A549 (cell line): ENCODE results near the gene FTH1. TPM values are rescaled to one million over a fixed set of nuclear protein-coding genes. Genes with fewer than 3 reads are reported as not detected.

Experiments
- ATAC-seq, 2 experiments: fragments of 200-7000 bp in 1 of 2; fragments of >200 bp in 1 of 2; cut with Nextera tagmentation in 1 of 2; cut with Tn5 transposase in 1 of 2; 3 replicates each; pipeline versions ENCODE4 v1.8.0 to v1.9.1; 2018 to 2020; ENCODE audit warnings: mild to moderate bottlenecking in 1 of 2, moderate library complexity in 1 of 2
- CTCF ChIA-PET: fragments of 300-600 bp; sonication (Branson Sonifier 250); formaldehyde crosslinking; extraction: SDS; loops from one replicate; lab custom pipeline; 2021; ENCODE audit warnings: antibody characterized with exemption, inconsistent platforms; lab: Yijun Ruan, JAX
- POLR2A ChIA-PET: fragments of 350-600 bp; formaldehyde crosslinking; extraction: SDS; loops from one replicate; lab custom pipeline; 2021; ENCODE audit warnings: antibody characterized with exemption, inconsistent platforms; lab: Yijun Ruan, JAX
- DNase-seq, 2 experiments: peaks; one replicate each; pipeline versions ENCODE4 v3.0.0 to v3.0.0-alpha.2; 2011 to 2016; ENCODE audit warnings: low read depth in 1 of 2, low spot score in 1 of 2
- FAIRE-seq: peaks from 2 replicates; lab custom pipeline; 2011; peaks lifted over from hg19 to GRCh38; lab: Jason Lieb, UNC
- H3K27ac ChIP-seq, 2 experiments: fragments of >200 bp; sonication (Bioruptor Twin); formaldehyde crosslinking; 3 replicates each; pipeline ENCODE4 v1.5.1; 2016 to 2017
- H3K4me1 ChIP-seq: fragments of >200 bp; sonication (Bioruptor Twin); formaldehyde crosslinking; 3 replicates; pipeline ENCODE4 v1.6.1; 2016
- H3K4me2 ChIP-seq: fragments of >200 bp; sonication (Bioruptor Twin); formaldehyde crosslinking; 3 replicates; pipeline ENCODE4 v1.6.1; 2016
- H3K4me3 ChIP-seq: fragments of >200 bp; sonication (Bioruptor Twin); formaldehyde crosslinking; 3 replicates; pipeline ENCODE4 v1.5.1; 2016
- H3K9me3 ChIP-seq: fragments of >200 bp; sonication (Bioruptor Twin); formaldehyde crosslinking; 3 replicates; pipeline ENCODE4 v1.6.1; 2016
- BHLHE40 ChIP-seq: IDR thresholded peaks from 2 replicates; pipeline ENCODE4 v1.6.1; 2012; ENCODE audit warnings: low read depth, low read length, inconsistent platforms
- CBX2 ChIP-seq: fragments of 200-600 bp; sonication (generic); IDR thresholded peaks from 2 replicates; pipeline ENCODE4 v1.6.1; 2016; ENCODE audit warnings: low read depth, mild to moderate bottlenecking, borderline replicate concordance
- CEBPB ChIP-seq, 2 experiments: fragments of >200 bp in 1 of 2; sonication (Bioruptor Twin) in 1 of 2; formaldehyde crosslinking in 1 of 2; IDR thresholded peaks; 2 replicates each; pipeline ENCODE4 v1.6.1; 2012 to 2016
- FOXS1 ChIP-seq: fragments of 250-450 bp; sonication (Bioruptor Pico); IDR thresholded peaks from 2 replicates; pipeline ENCODE4 v1.5.0; 2020; ENCODE audit warnings: mild to moderate bottlenecking, moderate library complexity
- JUNB ChIP-seq: fragments of >200 bp; sonication (Bioruptor Twin); formaldehyde crosslinking; IDR thresholded peaks from 2 replicates; pipeline ENCODE4 v1.6.1; 2016
- RARB ChIP-seq: fragments of 250-450 bp; sonication (Bioruptor Pico); IDR thresholded peaks from 2 replicates; pipeline ENCODE4 v1.8.0; 2021; ENCODE audit warnings: mild to moderate bottlenecking, moderate library complexity
- RNF2 ChIP-seq: fragments of 200-600 bp; sonication (generic); IDR thresholded peaks from 2 replicates; pipeline ENCODE4 v1.6.1; 2016; ENCODE audit warnings: low read depth, mild to moderate bottlenecking, antibody characterized with exemption, moderate library complexity, borderline replicate concordance
- SMC3 ChIP-seq: fragments of >200 bp; sonication (Bioruptor Twin); formaldehyde crosslinking; IDR thresholded peaks from 3 replicates; pipeline ENCODE4 v1.6.1; 2018; ENCODE audit warnings: inconsistent platforms
- TFCP2L1 ChIP-seq: fragments of 250-450 bp; sonication (Bioruptor Pico); IDR thresholded peaks from 2 replicates; pipeline ENCODE4 v1.5.0; 2021; ENCODE audit warnings: mild to moderate bottlenecking
- WGBS: methylation state at CpG from one replicate; pipeline ENCODE4 v1.1.6; 2017; ENCODE audit errors: missing lambda C conversion rate; 5-methylcytosine and 5-hydroxymethylcytosine counted together
- polyA plus RNA-seq, 4 experiments: library from polyadenylated mRNA; depleted of rRNA in 3 of 4; stranded (reverse); fragments of >200 nt; fragmentation: RNase III in 1 of 4; extraction: RNeasy Plus Mini Kit Qiagen cat#74134 plus additional on column Dnase treatment in 1 of 4; gene quantifications; 2 replicates in 3 of 4; 3 replicates in 1 of 4; pipeline ENCODE4 v1.2.3, GENCODE V29; 2011 to 2017
- small RNA-seq, 6 experiments: library from RNA; depleted of rRNA; stranded (forward); fragments of <200 nt; gene quantifications; one replicate each; pipeline ENCODE3, GENCODE V24; 2012
- TF ChIP-seq, protein P1 (sequence below): fragments of 250-450 bp; sonication (Bioruptor Pico); IDR thresholded peaks from 2 replicates; pipeline ENCODE4 v1.5.0; 2020; ENCODE audit warnings: low read depth, mild to moderate bottlenecking, moderate library complexity
- TF ChIP-seq, protein P2 (sequence below): fragments of >200 bp; sonication (Bioruptor Twin); formaldehyde crosslinking; IDR thresholded peaks from 3 replicates; pipeline ENCODE4 v1.5.1; 2016
- TF ChIP-seq, protein P3 (sequence below): fragments of 250-450 bp; sonication (Bioruptor Pico); IDR thresholded peaks from 2 replicates; pipeline ENCODE4 v1.5.0; 2021; ENCODE audit warnings: mild to moderate bottlenecking, moderate library complexity, borderline replicate concordance

Gene FTH1
- polyA plus RNA-seq, 2 of the 4 experiments (the other 2 are of a cell fraction) = 2,791 to 13,747 TPM

DNA sequence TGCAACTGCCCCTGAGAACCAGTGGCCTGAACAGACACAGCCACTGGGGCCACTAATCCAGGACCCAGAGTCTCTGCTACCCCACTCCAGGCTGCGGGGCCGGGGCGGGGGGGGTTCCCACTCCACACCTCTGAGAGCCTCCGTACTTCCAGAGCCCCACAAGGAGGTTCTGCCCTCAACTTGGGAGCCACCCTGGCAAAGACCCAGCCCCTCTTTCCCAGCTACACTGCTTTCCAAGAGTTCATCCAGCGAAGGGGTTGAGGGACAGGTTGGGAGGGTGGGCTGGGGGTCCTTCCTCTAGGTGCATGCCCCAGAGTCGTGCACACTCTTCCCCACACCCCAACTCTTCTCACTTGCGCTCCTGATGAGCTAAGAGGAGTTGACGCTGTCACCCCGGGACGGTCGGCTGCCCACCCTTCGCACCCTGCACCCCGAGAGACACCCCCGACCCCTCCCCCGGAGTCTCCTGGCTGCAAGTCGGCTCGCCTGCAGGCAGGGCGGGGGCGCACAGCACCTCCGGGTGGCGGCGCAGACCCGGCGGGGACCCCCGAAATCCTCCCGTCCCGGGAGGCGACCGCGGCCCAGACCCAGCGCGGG is 50.6 kb downstream of the FTH1 start:
- peak overlapping the region; percentile 63 for H3K4me3 ChIP-seq
- peaks cover 23% of the 10 kb centered on the region for H3K4me1 ChIP-seq
- CTCF ChIA-PET = interaction anchor here (4.0 to 11.5 kb wide), 2 partner anchors 17 to 31 kb away, joined by 21 to 198 read pairs; no protein-coding TSS in a partner anchor
- ATAC-seq = peak; percentile 1 to 3; a peak in 2 of 6 replicates
- H3K9me3 ChIP-seq = no peaks in the 10 kb centered on the region
- DNase-seq = no peak
- TF ChIP-seq RNF2 = no peak
- no peak for TF ChIP-seq BHLHE40
- no peak for TF ChIP-seq CBX2
- TF ChIP-seq TFCP2L1 (CRISPR knock-in tag) = no peak
- TF ChIP-seq RARB = no peak
- peak overlapping the region; percentile 79 to 94 for H3K27ac ChIP-seq
- no peak for FAIRE-seq
- H3K4me2 ChIP-seq = peak overlapping the region; percentile 93
- POLR2A ChIA-PET = no interaction called here
- 35% methylated on average over 4 of the region's 32 CpGs for WGBS

DNA sequence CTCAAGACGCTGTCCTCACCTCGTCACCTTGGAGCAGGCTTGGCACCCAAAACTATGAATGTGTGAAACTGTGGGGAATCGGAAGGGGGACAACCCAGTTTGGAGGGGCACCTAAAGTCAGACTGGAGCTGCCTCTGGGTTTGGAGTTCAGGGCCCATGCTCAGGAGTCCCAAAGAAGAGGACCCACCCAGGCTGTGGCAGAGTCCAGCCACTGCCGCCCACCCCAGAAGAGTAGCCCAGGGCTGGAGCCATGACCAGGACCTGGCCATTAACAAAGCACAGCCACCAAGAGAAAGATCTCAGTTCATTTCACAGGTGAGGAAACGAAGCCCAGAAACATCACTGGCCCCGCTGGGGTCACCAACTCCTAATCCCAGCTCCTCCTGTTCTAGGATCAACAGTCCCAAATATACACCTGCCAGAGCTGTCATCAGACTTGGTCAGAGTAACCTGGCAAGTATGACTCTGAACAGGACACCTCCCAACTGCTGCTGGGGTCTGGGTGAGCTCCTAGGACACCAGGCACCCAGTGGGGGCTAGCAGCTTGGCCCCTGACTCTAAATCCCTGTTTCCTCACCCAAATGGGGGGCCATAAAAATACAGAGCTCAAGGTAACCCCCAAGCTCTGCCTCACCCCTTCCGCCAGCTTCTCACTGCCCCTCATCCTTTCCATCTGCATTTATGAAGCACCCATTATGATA is 52.8 kb downstream of the FTH1 start:
- no peak overlapping the region for H3K27ac ChIP-seq
- no peak overlapping the region for H3K4me3 ChIP-seq
- WGBS = 95% methylated on average over 7 of the region's 7 CpGs
- H3K4me2 ChIP-seq = no peak overlapping the region
- FAIRE-seq (no peak), ATAC-seq (no peak), DNase-seq (no peak)
- CTCF ChIA-PET = interaction anchor here (0.6 to 11.5 kb wide), 7 partner anchors 10 to 168 kb away, joined by 3 to 198 read pairs (median 4); no protein-coding TSS in a partner anchor
- POLR2A ChIA-PET = no interaction called here
- no peaks in the 10 kb centered on the region for H3K9me3 ChIP-seq
- peaks cover 13% of the 10 kb centered on the region for H3K4me1 ChIP-seq
- TF ChIP-seq CBX2 = no peak
- TF ChIP-seq JUNB = no peak
- no peak for TF ChIP-seq CEBPB (IDR thresholded peaks at IDR 0.05)
- no peak for TF ChIP-seq SMC3
- TF ChIP-seq, protein P1, sequence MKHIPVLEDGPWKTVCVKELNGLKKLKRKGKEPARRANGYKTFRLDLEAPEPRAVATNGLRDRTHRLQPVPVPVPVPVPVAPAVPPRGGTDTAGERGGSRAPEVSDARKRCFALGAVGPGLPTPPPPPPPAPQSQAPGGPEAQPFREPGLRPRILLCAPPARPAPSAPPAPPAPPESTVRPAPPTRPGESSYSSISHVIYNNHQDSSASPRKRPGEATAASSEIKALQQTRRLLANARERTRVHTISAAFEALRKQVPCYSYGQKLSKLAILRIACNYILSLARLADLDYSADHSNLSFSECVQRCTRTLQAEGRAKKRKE (CRISPR knock-in tag) = no peak
- TF ChIP-seq, protein P2, sequence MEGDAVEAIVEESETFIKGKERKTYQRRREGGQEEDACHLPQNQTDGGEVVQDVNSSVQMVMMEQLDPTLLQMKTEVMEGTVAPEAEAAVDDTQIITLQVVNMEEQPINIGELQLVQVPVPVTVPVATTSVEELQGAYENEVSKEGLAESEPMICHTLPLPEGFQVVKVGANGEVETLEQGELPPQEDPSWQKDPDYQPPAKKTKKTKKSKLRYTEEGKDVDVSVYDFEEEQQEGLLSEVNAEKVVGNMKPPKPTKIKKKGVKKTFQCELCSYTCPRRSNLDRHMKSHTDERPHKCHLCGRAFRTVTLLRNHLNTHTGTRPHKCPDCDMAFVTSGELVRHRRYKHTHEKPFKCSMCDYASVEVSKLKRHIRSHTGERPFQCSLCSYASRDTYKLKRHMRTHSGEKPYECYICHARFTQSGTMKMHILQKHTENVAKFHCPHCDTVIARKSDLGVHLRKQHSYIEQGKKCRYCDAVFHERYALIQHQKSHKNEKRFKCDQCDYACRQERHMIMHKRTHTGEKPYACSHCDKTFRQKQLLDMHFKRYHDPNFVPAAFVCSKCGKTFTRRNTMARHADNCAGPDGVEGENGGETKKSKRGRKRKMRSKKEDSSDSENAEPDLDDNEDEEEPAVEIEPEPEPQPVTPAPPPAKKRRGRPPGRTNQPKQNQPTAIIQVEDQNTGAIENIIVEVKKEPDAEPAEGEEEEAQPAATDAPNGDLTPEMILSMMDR = no peak
- no peak for TF ChIP-seq FOXS1 (CRISPR knock-in tag)
- TF ChIP-seq TFCP2L1 (CRISPR knock-in tag) = no peak
- TF ChIP-seq RNF2 = no peak
- TF ChIP-seq, protein P3, sequence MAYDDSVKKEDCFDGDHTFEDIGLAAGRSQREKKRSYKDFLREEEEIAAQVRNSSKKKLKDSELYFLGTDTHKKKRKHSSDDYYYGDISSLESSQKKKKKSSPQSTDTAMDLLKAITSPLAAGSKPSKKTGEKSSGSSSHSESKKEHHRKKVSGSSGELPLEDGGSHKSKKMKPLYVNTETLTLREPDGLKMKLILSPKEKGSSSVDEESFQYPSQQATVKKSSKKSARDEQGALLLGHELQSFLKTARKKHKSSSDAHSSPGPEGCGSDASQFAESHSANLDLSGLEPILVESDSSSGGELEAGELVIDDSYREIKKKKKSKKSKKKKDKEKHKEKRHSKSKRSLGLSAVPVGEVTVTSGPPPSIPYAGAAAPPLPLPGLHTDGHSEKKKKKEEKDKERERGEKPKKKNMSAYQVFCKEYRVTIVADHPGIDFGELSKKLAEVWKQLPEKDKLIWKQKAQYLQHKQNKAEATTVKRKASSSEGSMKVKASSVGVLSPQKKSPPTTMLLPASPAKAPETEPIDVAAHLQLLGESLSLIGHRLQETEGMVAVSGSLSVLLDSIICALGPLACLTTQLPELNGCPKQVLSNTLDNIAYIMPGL (CRISPR knock-in tag) = no peak

Small RNA genes lying within 50 kb of the gene (small RNA-seq; reads per million reads assigned to genes)
- gene RNU6-1243P = 0 reads per million in 6 experiments

Other genes with a start within 250 kb of the FTH1 start
- 14.7 and 28.4 TPM in 2 replicates for gene MYRF, start 215.0 kb downstream of the FTH1 start, polyA plus RNA-seq (2011; rRNA removed)
- gene MYRF, start 215.0 kb downstream of the FTH1 start, polyA plus RNA-seq (2017; fragmentation: RNase III; extraction: RNeasy Plus Mini Kit Qiagen cat#74134 plus additional on column Dnase treatment) = 19.2 to 22.3 TPM (median 21.2 TPM) in 3 replicates
- 280 and 375 TPM in 2 replicates for gene TMEM258, start 175.0 kb downstream of the FTH1 start, polyA plus RNA-seq (2011; rRNA removed)
- gene TMEM258, start 175.0 kb downstream of the FTH1 start, polyA plus RNA-seq (2017; fragmentation: RNase III; extraction: RNeasy Plus Mini Kit Qiagen cat#74134 plus additional on column Dnase treatment) = 232 to 262 TPM (median 257 TPM) in 3 replicates
- 36.3 and 38.4 TPM in 2 replicates for gene FEN1, start 174.7 kb downstream of the FTH1 start, polyA plus RNA-seq (2011; rRNA removed)
- 99.7 to 105 TPM (median 104 TPM) in 3 replicates for gene FEN1, start 174.7 kb downstream of the FTH1 start, polyA plus RNA-seq (2017; fragmentation: RNase III; extraction: RNeasy Plus Mini Kit Qiagen cat#74134 plus additional on column Dnase treatment)
- 163 and 175 TPM in 2 replicates for gene FADS1, start 150.6 kb downstream of the FTH1 start, polyA plus RNA-seq (2011; rRNA removed)
- 121 to 205 TPM (median 189 TPM) in 3 replicates for gene FADS1, start 150.6 kb downstream of the FTH1 start, polyA plus RNA-seq (2017; fragmentation: RNase III; extraction: RNeasy Plus Mini Kit Qiagen cat#74134 plus additional on column Dnase treatment)
- 215 and 278 TPM in 2 replicates for gene FADS2, start 139.3 kb downstream of the FTH1 start, polyA plus RNA-seq (2011; rRNA removed)
- gene FADS2, start 139.3 kb downstream of the FTH1 start, polyA plus RNA-seq (2017; fragmentation: RNase III; extraction: RNeasy Plus Mini Kit Qiagen cat#74134 plus additional on column Dnase treatment) = 184 to 391 TPM (median 352 TPM) in 3 replicates
- 17.5 and 22.3 TPM in 2 replicates for gene FADS3, start 76.1 kb downstream of the FTH1 start, polyA plus RNA-seq (2011; rRNA removed)
- 36.3 to 43.5 TPM (median 42.9 TPM) in 3 replicates for gene FADS3, start 76.1 kb downstream of the FTH1 start, polyA plus RNA-seq (2017; fragmentation: RNase III; extraction: RNeasy Plus Mini Kit Qiagen cat#74134 plus additional on column Dnase treatment)
- gene RAB3IL1, start 50.1 kb downstream of the FTH1 start, polyA plus RNA-seq (2011; rRNA removed) = 3.8 and 5.8 TPM in 2 replicates
- gene RAB3IL1, start 50.1 kb downstream of the FTH1 start, polyA plus RNA-seq (2017; fragmentation: RNase III; extraction: RNeasy Plus Mini Kit Qiagen cat#74134 plus additional on column Dnase treatment) = 5.0 to 6.6 TPM (median 6.2 TPM) in 3 replicates
- gene BEST1, start 17.3 kb downstream of the FTH1 start, polyA plus RNA-seq (2011; rRNA removed) = 1.2 and 1.5 TPM in 2 replicates
- gene BEST1, start 17.3 kb downstream of the FTH1 start, polyA plus RNA-seq (2017; fragmentation: RNase III; extraction: RNeasy Plus Mini Kit Qiagen cat#74134 plus additional on column Dnase treatment) = 0.98 to 2.1 TPM (median 1.9 TPM) in 3 replicates
- 29.5 and 35.8 TPM in 2 replicates for gene INCENP, start 156.4 kb upstream of the FTH1 start, polyA plus RNA-seq (2011; rRNA removed)
- gene INCENP, start 156.4 kb upstream of the FTH1 start, polyA plus RNA-seq (2017; fragmentation: RNase III; extraction: RNeasy Plus Mini Kit Qiagen cat#74134 plus additional on column Dnase treatment) = 50.9 to 55.8 TPM (median 52.2 TPM) in 3 replicates
- gene SCGB1D1, start 222.6 kb upstream of the FTH1 start, polyA plus RNA-seq (2011; rRNA removed) = not detected in 2 replicates
- gene SCGB1D1, start 222.6 kb upstream of the FTH1 start, polyA plus RNA-seq (2017; fragmentation: RNase III; extraction: RNeasy Plus Mini Kit Qiagen cat#74134 plus additional on column Dnase treatment) = not detected in 3 replicates
- not detected in 2 replicates for gene SCGB2A1, start 241.0 kb upstream of the FTH1 start, polyA plus RNA-seq (2011; rRNA removed)
- not detected in 3 replicates for gene SCGB2A1, start 241.0 kb upstream of the FTH1 start, polyA plus RNA-seq (2017; fragmentation: RNase III; extraction: RNeasy Plus Mini Kit Qiagen cat#74134 plus additional on column Dnase treatment)